Liver (tissue), 9 donors: ENCODE data around the gene ERCC6L2. TPM values are rescaled to one million over a fixed set of nuclear protein-coding genes. Genes with fewer than 3 reads are reported as not detected.

Source experiments
- DNase-seq: peaks from one replicate; pipeline ENCODE4 v3.0.0-alpha.2; 2017; ENCODE audit warnings: low spot score
- H3K27ac ChIP-seq, 2 donors: one replicate each; pipeline ENCODE4 v1.7.0; 2013; ENCODE audit warnings: inconsistent platforms in 2 of 2, low read length in 2 of 2, control low read depth in 1 of 2, low read depth in 1 of 2, mild to moderate bottlenecking in 1 of 2
- H3K27me3 ChIP-seq, 4 donors: one replicate each; pipeline versions ENCODE4 v1.6.1 to v1.7.0; 2013; ENCODE audit warnings: low read length in 3 of 4, inconsistent platforms in 1 of 4, mild to moderate bottlenecking in 1 of 4, moderate library complexity in 1 of 4; ENCODE audit not compliant: control insufficient read depth in 4 of 4, insufficient read depth in 4 of 4
- H3K36me3 ChIP-seq, 4 donors: one replicate each; pipeline versions ENCODE4 v1.6.1 to v1.7.0; 2013; ENCODE audit warnings: low read length in 3 of 4, mild to moderate bottlenecking in 3 of 4, low read depth in 1 of 4, moderate library complexity in 1 of 4; ENCODE audit not compliant: control insufficient read depth in 4 of 4, insufficient read depth in 3 of 4
- H3K4me1 ChIP-seq, 4 donors: one replicate each; pipeline versions ENCODE4 v1.6.1 to v1.7.0; 2013; ENCODE audit warnings: low read length in 3 of 4, mild to moderate bottlenecking in 3 of 4, moderate library complexity in 1 of 4; ENCODE audit not compliant: control insufficient read depth in 4 of 4, insufficient read depth in 4 of 4
- H3K4me3 ChIP-seq, 3 donors: one replicate each; pipeline versions ENCODE4 v1.6.1 to v1.7.0; 2013; ENCODE audit warnings: low read length in 3 of 3, control low read depth in 1 of 3, low read depth in 1 of 3, mild to moderate bottlenecking in 1 of 3
- H3K9ac ChIP-seq, 2 donors: one replicate each; pipeline ENCODE4 v1.7.0; 2013; ENCODE audit warnings: low read length in 2 of 2, mild to moderate bottlenecking in 2 of 2, moderate library complexity in 2 of 2, control low read depth in 1 of 2, low read depth in 1 of 2
- H3K9me3 ChIP-seq, 4 donors: one replicate each; pipeline versions ENCODE4 v1.6.1 to v1.7.0; 2013; ENCODE audit warnings: low read length in 3 of 4; ENCODE audit not compliant: control insufficient read depth in 4 of 4
- FOXA1 ChIP-seq: IDR thresholded peaks from 2 replicates; pipeline ENCODE4 v1.6.1; 2016; ENCODE audit warnings: antibody characterized with exemption
- FOXA2 ChIP-seq: IDR thresholded peaks from 2 replicates; pipeline ENCODE4 v1.6.1; 2016; ENCODE audit warnings: antibody characterized with exemption
- GABPA ChIP-seq, 2 donors: IDR thresholded peaks in 1 of 2; conservative IDR thresholded peaks in 1 of 2; 2 replicates each; pipeline ENCODE4 v1.6.1; 2016; ENCODE audit warnings: antibody characterized with exemption in 2 of 2, mild to moderate bottlenecking in 1 of 2, moderate library complexity in 1 of 2
- HNF4A ChIP-seq, 2 donors: conservative IDR thresholded peaks; 2 replicates each; pipeline ENCODE4 v1.6.1; 2016; ENCODE audit warnings: antibody characterized with exemption in 2 of 2, mild to moderate bottlenecking in 2 of 2
- HNF4G ChIP-seq: IDR thresholded peaks from 2 replicates; pipeline ENCODE4 v1.6.1; 2016; ENCODE audit warnings: antibody characterized with exemption
- JUND ChIP-seq, 2 donors: IDR thresholded peaks; 2 replicates each; pipeline ENCODE4 v1.6.1; 2016; ENCODE audit warnings: antibody characterized with exemption in 2 of 2
- NR2F2 ChIP-seq: IDR thresholded peaks from 2 replicates; pipeline ENCODE4 v1.6.1; 2016; ENCODE audit warnings: antibody characterized with exemption
- RAD21 ChIP-seq, 2 donors: IDR thresholded peaks; 2 replicates each; pipeline ENCODE4 v1.6.1; 2016; ENCODE audit warnings: antibody characterized with exemption in 2 of 2, mild to moderate bottlenecking in 2 of 2
- RXRA ChIP-seq, 2 donors: IDR thresholded peaks; 2 replicates each; pipeline ENCODE4 v1.6.1; 2017 to 2018; ENCODE audit warnings: antibody characterized with exemption in 2 of 2, mild to moderate bottlenecking in 1 of 2
- SP1 ChIP-seq: IDR thresholded peaks from 2 replicates; pipeline ENCODE4 v1.6.1; 2018; ENCODE audit warnings: antibody characterized with exemption, mild to moderate bottlenecking
- TAF1 ChIP-seq: conservative IDR thresholded peaks from 2 replicates; pipeline ENCODE4 v1.6.1; 2016; ENCODE audit warnings: antibody characterized with exemption, mild to moderate bottlenecking
- YY1 ChIP-seq: IDR thresholded peaks from 2 replicates; pipeline ENCODE4 v1.6.1; 2016; ENCODE audit warnings: antibody characterized with exemption, mild to moderate bottlenecking
- WGBS: extraction: QIAGEN DNeasy Blood & Tissue Kit; methylation state at CpG from one replicate; pipeline ENCODE4 v1.1.7; 2013; 5-methylcytosine and 5-hydroxymethylcytosine counted together
- polyA plus RNA-seq, 2 donors: library from polyadenylated mRNA; stranded (reverse) in 1 of 2; unstranded in 1 of 2; fragments of 200-250 nt in 1 of 2; fragments of >200 nt in 1 of 2; fragmentation: Nextera tagmentation in 1 of 2; extraction: Ambion mirVana in 1 of 2; gene quantifications; one replicate each; pipeline versions ENCODE4 v1.2.1 to v1.2.3, GENCODE V29; 2013 to 2015
- total RNA-seq, 2 donors: library from RNA; depleted of rRNA; stranded (reverse); fragments of >200 nt; gene quantifications; one replicate each; pipeline ENCODE4 v1.2.3, GENCODE V29; 2014
- TF ChIP-seq, protein P1 (sequence below): IDR thresholded peaks from 2 replicates; pipeline ENCODE4 v1.6.1; 2016; ENCODE audit warnings: antibody characterized with exemption
- TF ChIP-seq, protein P2 (sequence below): IDR thresholded peaks from 2 replicates; pipeline ENCODE4 v1.6.1; 2016; ENCODE audit warnings: antibody characterized with exemption, mild to moderate bottlenecking
- TF ChIP-seq, protein P3 (sequence below): IDR thresholded peaks from 2 replicates; pipeline ENCODE4 v1.6.1; 2016; ENCODE audit warnings: antibody characterized with exemption
- TF ChIP-seq, protein P4 (sequence below): IDR thresholded peaks from 2 replicates; pipeline ENCODE4 v1.6.1; 2016; ENCODE audit warnings: antibody characterized with exemption
- TF ChIP-seq, protein P5 (sequence below): fragments of 150-350 bp; IDR thresholded peaks from 2 replicates; pipeline ENCODE4 v1.5.1; 2017; ENCODE audit warnings: improper control_type of control experiment, low read depth, low read length; ENCODE audit not compliant: missing input control
- donor health status: healthy.
- donor health status: healthy.
- donor health status: healthy.
- donor health status: healthy.
- donor health status: healthy.

Gene ERCC6L2
- total and polyA plus RNA-seq, 4 donors: 4.7 to 46.0 (median 22.0) TPM

DNA sequence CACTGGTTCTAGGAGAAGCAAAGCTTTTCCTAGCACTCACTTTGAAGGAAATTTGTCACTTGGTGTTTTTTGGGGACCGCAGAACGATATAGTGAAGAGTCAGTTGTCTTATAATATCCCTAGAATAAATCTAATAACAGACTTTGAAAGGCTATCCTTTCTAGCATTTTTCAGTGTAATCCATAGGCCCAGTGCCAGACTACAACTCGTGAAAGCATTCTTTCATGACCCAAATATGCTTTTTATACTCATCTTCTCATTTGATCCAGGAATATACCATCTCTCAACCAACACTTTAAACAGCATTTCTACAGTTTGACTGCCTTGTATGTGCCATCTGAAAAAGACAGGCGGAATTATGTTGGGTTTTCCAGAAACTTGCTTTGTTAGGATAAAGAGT, 104.0 kb downstream of the ERCC6L2 start:
- WGBS: 86% methylated on average over 4 of the region's 4 CpGs
- Histone ChIP-seq H3K36me3 (peaks cover 0 to 3% (median 0%) of the 10 kb centered on the region in 4 donors), H3K9ac (no peak overlapping the region), H3K4me3 (no peak overlapping the region), H3K4me1 (peaks cover 1 to 6% (median 3%) of the 10 kb centered on the region in 4 donors), H3K9me3 (no peaks in the 10 kb centered on the region), H3K27ac (no peak overlapping the region), H3K27me3 (no peaks in the 10 kb centered on the region)
- TF ChIP-seq HNF4G: no peak
- no peak for TF ChIP-seq SP1
- no peak for TF ChIP-seq RXRA (IDR thresholded peaks at IDR 0.05)
- TF ChIP-seq, protein P1, sequence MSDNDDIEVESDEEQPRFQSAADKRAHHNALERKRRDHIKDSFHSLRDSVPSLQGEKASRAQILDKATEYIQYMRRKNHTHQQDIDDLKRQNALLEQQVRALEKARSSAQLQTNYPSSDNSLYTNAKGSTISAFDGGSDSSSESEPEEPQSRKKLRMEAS: no peak
- no peak for TF ChIP-seq TAF1
- TF ChIP-seq, protein P2, sequence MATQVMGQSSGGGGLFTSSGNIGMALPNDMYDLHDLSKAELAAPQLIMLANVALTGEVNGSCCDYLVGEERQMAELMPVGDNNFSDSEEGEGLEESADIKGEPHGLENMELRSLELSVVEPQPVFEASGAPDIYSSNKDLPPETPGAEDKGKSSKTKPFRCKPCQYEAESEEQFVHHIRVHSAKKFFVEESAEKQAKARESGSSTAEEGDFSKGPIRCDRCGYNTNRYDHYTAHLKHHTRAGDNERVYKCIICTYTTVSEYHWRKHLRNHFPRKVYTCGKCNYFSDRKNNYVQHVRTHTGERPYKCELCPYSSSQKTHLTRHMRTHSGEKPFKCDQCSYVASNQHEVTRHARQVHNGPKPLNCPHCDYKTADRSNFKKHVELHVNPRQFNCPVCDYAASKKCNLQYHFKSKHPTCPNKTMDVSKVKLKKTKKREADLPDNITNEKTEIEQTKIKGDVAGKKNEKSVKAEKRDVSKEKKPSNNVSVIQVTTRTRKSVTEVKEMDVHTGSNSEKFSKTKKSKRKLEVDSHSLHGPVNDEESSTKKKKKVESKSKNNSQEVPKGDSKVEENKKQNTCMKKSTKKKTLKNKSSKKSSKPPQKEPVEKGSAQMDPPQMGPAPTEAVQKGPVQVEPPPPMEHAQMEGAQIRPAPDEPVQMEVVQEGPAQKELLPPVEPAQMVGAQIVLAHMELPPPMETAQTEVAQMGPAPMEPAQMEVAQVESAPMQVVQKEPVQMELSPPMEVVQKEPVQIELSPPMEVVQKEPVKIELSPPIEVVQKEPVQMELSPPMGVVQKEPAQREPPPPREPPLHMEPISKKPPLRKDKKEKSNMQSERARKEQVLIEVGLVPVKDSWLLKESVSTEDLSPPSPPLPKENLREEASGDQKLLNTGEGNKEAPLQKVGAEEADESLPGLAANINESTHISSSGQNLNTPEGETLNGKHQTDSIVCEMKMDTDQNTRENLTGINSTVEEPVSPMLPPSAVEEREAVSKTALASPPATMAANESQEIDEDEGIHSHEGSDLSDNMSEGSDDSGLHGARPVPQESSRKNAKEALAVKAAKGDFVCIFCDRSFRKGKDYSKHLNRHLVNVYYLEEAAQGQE: no peak
- TF ChIP-seq, protein P3, sequence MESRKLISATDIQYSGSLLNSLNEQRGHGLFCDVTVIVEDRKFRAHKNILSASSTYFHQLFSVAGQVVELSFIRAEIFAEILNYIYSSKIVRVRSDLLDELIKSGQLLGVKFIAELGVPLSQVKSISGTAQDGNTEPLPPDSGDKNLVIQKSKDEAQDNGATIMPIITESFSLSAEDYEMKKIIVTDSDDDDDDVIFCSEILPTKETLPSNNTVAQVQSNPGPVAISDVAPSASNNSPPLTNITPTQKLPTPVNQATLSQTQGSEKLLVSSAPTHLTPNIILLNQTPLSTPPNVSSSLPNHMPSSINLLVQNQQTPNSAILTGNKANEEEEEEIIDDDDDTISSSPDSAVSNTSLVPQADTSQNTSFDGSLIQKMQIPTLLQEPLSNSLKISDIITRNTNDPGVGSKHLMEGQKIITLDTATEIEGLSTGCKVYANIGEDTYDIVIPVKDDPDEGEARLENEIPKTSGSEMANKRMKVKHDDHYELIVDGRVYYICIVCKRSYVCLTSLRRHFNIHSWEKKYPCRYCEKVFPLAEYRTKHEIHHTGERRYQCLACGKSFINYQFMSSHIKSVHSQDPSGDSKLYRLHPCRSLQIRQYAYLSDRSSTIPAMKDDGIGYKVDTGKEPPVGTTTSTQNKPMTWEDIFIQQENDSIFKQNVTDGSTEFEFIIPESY: no peak
- no peak for TF ChIP-seq JUND (IDR thresholded peaks at IDR 0.05)
- no peak for TF ChIP-seq YY1
- no peak for TF ChIP-seq FOXA2
- no peak for TF ChIP-seq RAD21 (IDR thresholded peaks at IDR 0.05)
- TF ChIP-seq FOXA1: no peak
- no peak for TF ChIP-seq GABPA (IDR thresholded peaks at IDR 0.05 in 1 of 2, conservative IDR thresholded peaks at IDR 0.05 in 1 of 2)
- TF ChIP-seq HNF4A (conservative IDR thresholded peaks at IDR 0.05): no peak
- TF ChIP-seq, protein P4, sequence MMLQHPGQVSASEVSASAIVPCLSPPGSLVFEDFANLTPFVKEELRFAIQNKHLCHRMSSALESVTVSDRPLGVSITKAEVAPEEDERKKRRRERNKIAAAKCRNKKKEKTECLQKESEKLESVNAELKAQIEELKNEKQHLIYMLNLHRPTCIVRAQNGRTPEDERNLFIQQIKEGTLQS: no peak
- TF ChIP-seq, protein P5, sequence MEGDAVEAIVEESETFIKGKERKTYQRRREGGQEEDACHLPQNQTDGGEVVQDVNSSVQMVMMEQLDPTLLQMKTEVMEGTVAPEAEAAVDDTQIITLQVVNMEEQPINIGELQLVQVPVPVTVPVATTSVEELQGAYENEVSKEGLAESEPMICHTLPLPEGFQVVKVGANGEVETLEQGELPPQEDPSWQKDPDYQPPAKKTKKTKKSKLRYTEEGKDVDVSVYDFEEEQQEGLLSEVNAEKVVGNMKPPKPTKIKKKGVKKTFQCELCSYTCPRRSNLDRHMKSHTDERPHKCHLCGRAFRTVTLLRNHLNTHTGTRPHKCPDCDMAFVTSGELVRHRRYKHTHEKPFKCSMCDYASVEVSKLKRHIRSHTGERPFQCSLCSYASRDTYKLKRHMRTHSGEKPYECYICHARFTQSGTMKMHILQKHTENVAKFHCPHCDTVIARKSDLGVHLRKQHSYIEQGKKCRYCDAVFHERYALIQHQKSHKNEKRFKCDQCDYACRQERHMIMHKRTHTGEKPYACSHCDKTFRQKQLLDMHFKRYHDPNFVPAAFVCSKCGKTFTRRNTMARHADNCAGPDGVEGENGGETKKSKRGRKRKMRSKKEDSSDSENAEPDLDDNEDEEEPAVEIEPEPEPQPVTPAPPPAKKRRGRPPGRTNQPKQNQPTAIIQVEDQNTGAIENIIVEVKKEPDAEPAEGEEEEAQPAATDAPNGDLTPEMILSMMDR: no peak
- TF ChIP-seq NR2F2: no peak
- no peak for DNase-seq
